Smooth muscle cell (in vitro differentiated cells): Measurements from ENCODE around the gene BRCA1. TPM values are rescaled to one million over a fixed set of nuclear protein-coding genes. Genes with fewer than 3 reads are reported as not detected.

Source experiments
- DNase-seq: peaks from one replicate; lab custom pipeline; 2025; ENCODE audit not compliant: unreplicated experiment; lab: John Stamatoyannopoulos, UW
- H2AFZ ChIP-seq: fragments of 200-600 bp; sonication (generic); 2 replicates; pipeline ENCODE4 v1.6.0; 2016; ENCODE audit warnings: antibody characterized with exemption, low read depth, mild to moderate bottlenecking
- H3F3A ChIP-seq: fragments of 200-600 bp; sonication (generic); 2 replicates; pipeline ENCODE4 v1.6.0; 2017; ENCODE audit warnings: antibody characterized with exemption, low read depth
- H3K27ac ChIP-seq: fragments of 200-600 bp; sonication (generic); 2 replicates; pipeline ENCODE4 v1.5.1; 2016; ENCODE audit warnings: low read depth, mild to moderate bottlenecking
- H3K27me3 ChIP-seq: fragments of 200-600 bp; sonication (generic); 2 replicates; pipeline ENCODE4 v1.6.1; 2016; ENCODE audit warnings: low read depth, mild to moderate bottlenecking
- H3K36me3 ChIP-seq: fragments of 200-600 bp; sonication (generic); 2 replicates; pipeline ENCODE4 v1.5.1; 2016; ENCODE audit warnings: low read depth
- H3K4me1 ChIP-seq: fragments of 200-600 bp; sonication (generic); 2 replicates; pipeline ENCODE4 v1.5.1; 2016; ENCODE audit warnings: low read depth
- H3K4me2 ChIP-seq: fragments of 200-600 bp; sonication (generic); 2 replicates; pipeline ENCODE4 v1.6.0; 2016; ENCODE audit warnings: mild to moderate bottlenecking
- H3K4me3 ChIP-seq: fragments of 200-600 bp; sonication (generic); 2 replicates; pipeline ENCODE4 v1.5.1; 2016; ENCODE audit warnings: mild to moderate bottlenecking
- H3K79me2 ChIP-seq: fragments of 200-600 bp; sonication (generic); 2 replicates; pipeline ENCODE4 v1.6.0; 2016; ENCODE audit warnings: low read depth, mild to moderate bottlenecking
- H3K9ac ChIP-seq: fragments of 200-600 bp; sonication (generic); 2 replicates; pipeline ENCODE4 v1.6.0; 2016; ENCODE audit warnings: low read depth
- H3K9me3 ChIP-seq: fragments of 200-600 bp; sonication (generic); replicated peaks from 2 replicates; pipeline ENCODE4 v1.5.1; 2016; ENCODE audit warnings: low read depth
- H4K20me1 ChIP-seq: fragments of 200-600 bp; sonication (generic); 2 replicates; pipeline ENCODE4 v1.6.0; 2016; ENCODE audit warnings: low read depth
- WGBS: methylation state at CpG from one replicate; pipeline ENCODE4 v1.1.7; 2016; ENCODE audit warnings: low lambda C conversion rate; 5-methylcytosine and 5-hydroxymethylcytosine counted together
- polyA plus RNA-seq: library from polyadenylated mRNA; unstranded; fragments of >200 nt; fragmentation: Nextera tagmentation; extraction: Ambion mirVana; gene quantifications from 2 replicates; pipeline ENCODE4 v1.2.1, GENCODE V29; 2016
- total RNA-seq: library from RNA; depleted of rRNA; stranded (reverse); fragments of >200 nt; gene quantifications from 2 replicates; pipeline ENCODE4 v1.2.3, GENCODE V29; 2014
- TF ChIP-seq, protein P1 (sequence below): fragments of 200-600 bp; sonication (generic); IDR thresholded peaks from 2 replicates; pipeline ENCODE4 v1.5.1; 2017; ENCODE audit warnings: borderline replicate concordance, mild to moderate bottlenecking, antibody characterized with exemption; ENCODE audit not compliant: insufficient read depth, poor library complexity, severe bottlenecking

The BRCA1 gene
- total and polyA plus RNA-seq, 2 experiments from 2014 or later = 5.4 to 22.7 TPM

GRCh38 chr17:43015579-43015978 is 109.6 kb downstream of the BRCA1 start:
- Histone ChIP-seq H3F3A (peaks cover 5% of the 10 kb centered on the region), H3K9ac (no peak overlapping the region), H3K27me3 (no peaks in the 10 kb centered on the region), H3K27ac (no peak overlapping the region), H3K79me2 (peaks cover 17% of the 10 kb centered on the region), H3K4me2 (no peak overlapping the region), H4K20me1 (peaks cover 42% of the 10 kb centered on the region), H2AFZ (no peak overlapping the region), H3K4me3 (no peak overlapping the region), H3K9me3 (no peaks in the 10 kb centered on the region), H3K36me3 (no peaks in the 10 kb centered on the region), H3K4me1 (peaks cover 6% of the 10 kb centered on the region)
- DNase-seq = no peak
- TF ChIP-seq, protein P1, sequence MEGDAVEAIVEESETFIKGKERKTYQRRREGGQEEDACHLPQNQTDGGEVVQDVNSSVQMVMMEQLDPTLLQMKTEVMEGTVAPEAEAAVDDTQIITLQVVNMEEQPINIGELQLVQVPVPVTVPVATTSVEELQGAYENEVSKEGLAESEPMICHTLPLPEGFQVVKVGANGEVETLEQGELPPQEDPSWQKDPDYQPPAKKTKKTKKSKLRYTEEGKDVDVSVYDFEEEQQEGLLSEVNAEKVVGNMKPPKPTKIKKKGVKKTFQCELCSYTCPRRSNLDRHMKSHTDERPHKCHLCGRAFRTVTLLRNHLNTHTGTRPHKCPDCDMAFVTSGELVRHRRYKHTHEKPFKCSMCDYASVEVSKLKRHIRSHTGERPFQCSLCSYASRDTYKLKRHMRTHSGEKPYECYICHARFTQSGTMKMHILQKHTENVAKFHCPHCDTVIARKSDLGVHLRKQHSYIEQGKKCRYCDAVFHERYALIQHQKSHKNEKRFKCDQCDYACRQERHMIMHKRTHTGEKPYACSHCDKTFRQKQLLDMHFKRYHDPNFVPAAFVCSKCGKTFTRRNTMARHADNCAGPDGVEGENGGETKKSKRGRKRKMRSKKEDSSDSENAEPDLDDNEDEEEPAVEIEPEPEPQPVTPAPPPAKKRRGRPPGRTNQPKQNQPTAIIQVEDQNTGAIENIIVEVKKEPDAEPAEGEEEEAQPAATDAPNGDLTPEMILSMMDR = no peak
- WGBS = 94% methylated on average over 8 of the region's 9 CpGs

DNA sequence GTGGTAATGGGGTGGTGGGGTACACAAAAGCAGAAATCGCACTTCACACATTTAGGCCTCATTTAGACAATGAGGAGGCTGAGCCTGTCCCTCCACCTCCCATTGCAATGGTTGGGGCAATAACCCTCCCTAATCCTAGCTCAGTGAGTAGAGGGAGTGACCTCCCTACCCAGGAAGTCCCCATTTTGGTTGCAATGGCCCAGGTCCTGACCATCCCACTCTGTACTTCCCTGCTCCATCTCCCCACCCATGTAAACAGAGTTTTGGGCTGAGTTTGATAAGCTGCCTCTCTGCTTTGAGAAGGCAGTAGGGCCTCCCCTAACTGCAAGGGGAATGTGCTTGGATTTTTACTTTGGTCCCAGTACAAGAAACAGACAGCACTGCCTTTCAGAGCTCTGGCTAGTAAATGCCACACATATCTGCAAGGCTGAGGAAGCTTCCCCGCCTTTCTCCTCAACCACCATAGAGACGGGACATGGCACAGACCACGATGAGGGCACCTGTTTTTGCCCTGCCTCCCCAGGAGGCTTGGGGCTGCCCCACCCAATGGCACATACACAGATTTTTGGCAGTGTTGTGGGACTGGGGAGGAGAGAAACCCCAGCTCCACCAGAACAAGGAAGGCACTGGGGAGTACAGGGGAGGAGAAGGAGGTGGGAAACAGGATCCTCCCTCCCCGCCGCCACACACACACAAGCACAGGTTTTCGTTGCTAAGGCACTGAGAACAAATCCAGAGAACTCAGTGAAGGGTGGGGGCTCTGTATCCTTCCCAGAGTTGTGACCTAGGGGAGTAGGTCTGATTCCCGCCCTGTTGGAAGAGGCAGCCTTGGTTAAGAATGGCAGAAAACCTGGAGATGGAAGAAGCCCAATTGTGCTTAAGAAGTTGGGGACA is 110.3 kb downstream of the BRCA1 start:
- H3K27ac ChIP-seq = no peak overlapping the region
- TF ChIP-seq, protein P1 = no peak
- peaks cover 36% of the 10 kb centered on the region for H4K20me1 ChIP-seq
- no peak overlapping the region for H3K9ac ChIP-seq
- no peak for DNase-seq
- no peaks in the 10 kb centered on the region for H3K9me3 ChIP-seq
- peaks cover 10% of the 10 kb centered on the region for H3K79me2 ChIP-seq
- no peaks in the 10 kb centered on the region for H3K27me3 ChIP-seq
- H3K4me3 ChIP-seq = no peak overlapping the region
- no peaks in the 10 kb centered on the region for H3K4me1 ChIP-seq
- H3K36me3 ChIP-seq = no peaks in the 10 kb centered on the region
- 90% methylated on average over 8 of the region's 8 CpGs for WGBS
- no peaks in the 10 kb centered on the region for H3F3A ChIP-seq
- no peak overlapping the region for H2AFZ ChIP-seq
- no peak overlapping the region for H3K4me2 ChIP-seq

DNA sequence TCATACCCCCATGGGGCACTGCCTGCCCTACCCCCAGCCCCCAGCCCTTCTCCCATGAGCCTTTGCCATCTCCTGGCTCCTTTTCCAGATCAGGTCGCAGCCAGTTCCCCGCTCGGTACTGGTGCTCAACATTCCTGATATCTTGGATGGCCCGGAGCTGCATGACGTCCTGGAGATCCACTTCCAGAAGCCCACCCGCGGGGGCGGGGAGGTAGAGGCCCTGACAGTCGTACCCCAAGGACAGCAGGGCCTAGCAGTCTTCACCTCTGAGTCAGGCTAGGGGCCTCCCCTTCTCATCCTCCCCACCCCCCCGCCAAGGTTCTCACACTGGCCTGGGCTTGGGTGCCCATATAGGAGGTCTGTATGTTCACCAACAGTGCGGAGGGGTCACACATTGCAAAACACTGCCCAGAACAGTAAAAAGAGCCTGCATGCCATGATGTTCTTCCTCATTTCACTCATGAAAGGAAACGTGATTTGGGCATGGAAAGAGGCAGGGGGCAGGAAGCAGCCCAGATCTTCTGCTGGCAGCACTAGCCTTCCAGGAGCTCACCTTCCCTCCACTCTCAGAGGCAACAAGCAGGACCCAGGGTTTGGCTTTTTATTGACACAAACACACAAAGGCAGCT is 111.0 kb downstream of the BRCA1 start:
- peaks cover 2% of the 10 kb centered on the region for H3K79me2 ChIP-seq
- H3K4me3 ChIP-seq = no peak overlapping the region
- no peaks in the 10 kb centered on the region for H3K9me3 ChIP-seq
- no peak for DNase-seq
- no peaks in the 10 kb centered on the region for H3F3A ChIP-seq
- H3K4me1 ChIP-seq = no peaks in the 10 kb centered on the region
- H3K36me3 ChIP-seq = no peaks in the 10 kb centered on the region
- TF ChIP-seq, protein P1 = no peak
- H3K27me3 ChIP-seq = no peaks in the 10 kb centered on the region
- 88% methylated on average over 12 of the region's 12 CpGs for WGBS
- H3K9ac ChIP-seq = no peak overlapping the region
- H4K20me1 ChIP-seq = peaks cover 28% of the 10 kb centered on the region
- no peak overlapping the region for H3K4me2 ChIP-seq
- no peak overlapping the region for H3K27ac ChIP-seq
- no peak overlapping the region for H2AFZ ChIP-seq
